Measurements from ENCODE around the gene DRAXIN. TPM values are rescaled to one million over a fixed set of nuclear protein-coding genes. Genes with fewer than 3 reads are reported as not detected.

The DRAXIN gene
- total RNA-seq, 1 experiment from 2014 or later = 0.05 TPM

DNA sequence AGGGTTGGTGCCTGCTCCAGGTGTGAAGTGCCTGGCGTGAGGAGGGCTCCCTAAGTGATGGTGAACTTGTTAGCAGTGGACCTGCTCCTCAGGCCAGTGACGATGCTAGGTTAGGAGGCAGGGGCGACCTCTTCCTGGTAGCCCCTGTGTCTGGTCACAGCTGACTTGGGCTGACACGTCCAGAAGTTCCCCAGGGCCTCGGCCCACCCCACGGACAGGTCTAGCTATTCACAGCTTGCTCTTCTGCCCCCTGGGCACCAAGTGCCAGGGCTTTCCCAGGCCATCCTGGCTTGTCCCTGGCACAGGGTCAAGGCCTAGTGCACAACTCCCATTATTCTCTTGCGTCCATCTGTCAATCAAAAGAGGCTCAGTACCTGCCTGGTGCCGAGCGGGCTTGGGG is 59.6 kb downstream of the DRAXIN start:
- Histone ChIP-seq H3K9me3 (no peaks in the 10 kb centered on the region), H3K27me3 (replicated peaks; ENCODE audit: control insufficient read depth, insufficient read depth, low read length) (no peaks in the 10 kb centered on the region), H3K36me3 (ENCODE audit: control insufficient read depth, insufficient read depth, low read length) (no peaks in the 10 kb centered on the region), H3K4me3 (ENCODE audit: low read depth, low read length) (no peak overlapping the region), H3K4me1 (no peaks in the 10 kb centered on the region)
- peaks cover 2% of the 10 kb centered on the region for H3K27me3 Mint-ChIP-seq (ENCODE audit: insufficient read depth, unreplicated experiment)
- no peak overlapping the region for H3K27ac Mint-ChIP-seq (ENCODE audit: unreplicated experiment)
- no peaks in the 10 kb centered on the region for H3K9me3 Mint-ChIP-seq (ENCODE audit: unreplicated experiment)
- BruUV-seq (replicated peaks) = no TSS peak
- peaks cover 7% of the 10 kb centered on the region for H3K4me1 Mint-ChIP-seq (ENCODE audit: low read depth, unreplicated experiment)
- H3K36me3 Mint-ChIP-seq (ENCODE audit: insufficient read depth, unreplicated experiment) = peaks cover 14% of the 10 kb centered on the region
- DNase-seq = no peak
- POLR2A ChIA-PET = no interaction called here
- intact Hi-C loops (cut with micrococcal nuclease; ENCODE audit: unreplicated experiment) = no loop called here
- CTCF ChIA-PET = no interaction called here
- TF ChIP-seq CTCF (IDR thresholded peaks at IDR 0.05; ENCODE audit: insufficient read depth in 1 of 2, low read depth in 1 of 2, low read length in 1 of 2, severe bottlenecking in 1 of 2, unreplicated experiment in 1 of 2) = no peak
- no peak overlapping the region for H3K4me3 Mint-ChIP-seq (ENCODE audit: unreplicated experiment)

GRCh38 chr1:11752359-11753088 is 61.0 kb downstream of the DRAXIN start:
- H3K27ac Mint-ChIP-seq (ENCODE audit: unreplicated experiment) = no peak overlapping the region
- Histone ChIP-seq H3K36me3 (ENCODE audit: control insufficient read depth, insufficient read depth, low read length) (no peaks in the 10 kb centered on the region), H3K27me3 (replicated peaks; ENCODE audit: control insufficient read depth, insufficient read depth, low read length) (no peaks in the 10 kb centered on the region), H3K4me3 (ENCODE audit: low read depth, low read length) (no peak overlapping the region), H3K9me3 (peaks cover 2% of the 10 kb centered on the region; the same call in 1 of the 2 replicates), H3K4me1 (no peaks in the 10 kb centered on the region)
- TF ChIP-seq CTCF (IDR thresholded peaks at IDR 0.05; ENCODE audit: insufficient read depth in 1 of 2, low read depth in 1 of 2, low read length in 1 of 2, severe bottlenecking in 1 of 2, unreplicated experiment in 1 of 2) = no peak
- peaks cover 8% of the 10 kb centered on the region for H3K9me3 Mint-ChIP-seq (ENCODE audit: unreplicated experiment)
- CTCF ChIA-PET = no interaction called here
- no TSS peak for BruUV-seq (replicated peaks)
- peaks cover 3% of the 10 kb centered on the region for H3K27me3 Mint-ChIP-seq (ENCODE audit: insufficient read depth, unreplicated experiment)
- peaks cover 16% of the 10 kb centered on the region for H3K36me3 Mint-ChIP-seq (ENCODE audit: insufficient read depth, unreplicated experiment)
- POLR2A ChIA-PET = no interaction called here
- H3K4me3 Mint-ChIP-seq (ENCODE audit: unreplicated experiment) = no peak overlapping the region
- intact Hi-C loops (cut with micrococcal nuclease; ENCODE audit: unreplicated experiment) = no loop called here
- no peak for DNase-seq
- peaks cover 7% of the 10 kb centered on the region for H3K4me1 Mint-ChIP-seq (ENCODE audit: low read depth, unreplicated experiment)

GRCh38 chr1:11753555-11754208 is 62.2 kb downstream of the DRAXIN start:
- Mint-ChIP-seq H3K4me3 (ENCODE audit: unreplicated experiment) (no peak overlapping the region), H3K27ac (ENCODE audit: unreplicated experiment) (no peak overlapping the region), H3K36me3 (ENCODE audit: insufficient read depth, unreplicated experiment) (peaks cover 16% of the 10 kb centered on the region), H3K9me3 (ENCODE audit: unreplicated experiment) (peaks cover 8% of the 10 kb centered on the region), H3K4me1 (ENCODE audit: low read depth, unreplicated experiment) (peaks cover 7% of the 10 kb centered on the region), H3K27me3 (ENCODE audit: insufficient read depth, unreplicated experiment) (peaks cover 3% of the 10 kb centered on the region)
- Histone ChIP-seq H3K4me3 (ENCODE audit: low read depth, low read length) (no peak overlapping the region), H3K4me1 (no peaks in the 10 kb centered on the region), H3K9me3 (peaks cover 2% of the 10 kb centered on the region), H3K36me3 (ENCODE audit: control insufficient read depth, insufficient read depth, low read length) (no peaks in the 10 kb centered on the region), H3K27me3 (replicated peaks; ENCODE audit: control insufficient read depth, insufficient read depth, low read length) (no peaks in the 10 kb centered on the region)
- ChIA-PET CTCF (no interaction called here), POLR2A (no interaction called here)
- DNase-seq = no peak
- no TSS peak for BruUV-seq (replicated peaks)
- no peak for TF ChIP-seq CTCF (IDR thresholded peaks at IDR 0.05; ENCODE audit: insufficient read depth in 1 of 2, low read depth in 1 of 2, low read length in 1 of 2, severe bottlenecking in 1 of 2, unreplicated experiment in 1 of 2)
- intact Hi-C loops (cut with micrococcal nuclease; ENCODE audit: unreplicated experiment) = no loop called here
